ENCODE data around the gene C14orf93. TPM values are rescaled to one million over a fixed set of nuclear protein-coding genes. Genes with fewer than 3 reads are reported as not detected.
A peak's percentile ranks its signal among the peaks of the same experiment; 100 is the strongest.

C14orf93 gene
- total and polyA plus RNA-seq, 9 of the 15 experiments (the other 6 are each of a cell fraction or from before 2014, with no cell fraction given): 2.2 to 22.4 (median 16.1) TPM

DNA sequence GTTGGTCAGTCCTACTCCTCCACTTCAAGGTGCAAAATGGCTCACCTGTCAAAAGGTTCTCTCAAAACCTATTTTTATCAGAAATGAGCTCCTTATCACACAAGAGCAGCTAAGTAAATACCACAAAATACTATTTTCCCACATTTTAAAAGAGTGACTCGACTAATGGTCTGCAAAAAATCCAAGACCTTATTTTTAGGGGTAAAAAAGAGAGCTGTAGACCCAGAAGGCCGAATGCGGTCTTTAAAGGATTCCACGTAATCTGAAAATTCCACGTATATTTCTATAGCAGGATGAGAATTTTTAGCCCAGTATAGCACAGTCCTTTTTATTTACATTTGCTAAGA is 3.8 kb downstream of the C14orf93 start:
- H3K79me2 ChIP-seq (ENCODE audit: control insufficient read depth, insufficient read depth, low read length): peaks cover 43% of the 10 kb centered on the region
- 6% methylated on average over 5 of the region's 5 CpGs for WGBS (ENCODE audit: insufficient coverage, low coverage, missing lambda C conversion rate)
- no TSS peak for BruUV-seq (replicated peaks)
- peak overlapping the region; percentile 97 for H3K27ac ChIP-seq (ENCODE audit: extremely low read depth, low read depth, low read length)
- no peaks in the 10 kb centered on the region for H3K9me1 ChIP-seq (ENCODE audit: control insufficient read depth, insufficient read depth, low read length)
- H3K27me3 ChIP-seq (ENCODE audit: control insufficient read depth in 2 of 2, insufficient read depth in 2 of 2, low read length in 2 of 2): no peaks in the 10 kb centered on the region
- in situ Hi-C loops (cut with MboI): no loop called here
- no peaks in the 10 kb centered on the region for H3K9me3 ChIP-seq (replicated peaks; ENCODE audit: control insufficient read depth, insufficient read depth, low read depth, low read length)
- H3K4me3 ChIP-seq: peak overlapping the region; percentile 43
- H3K4me2 ChIP-seq (ENCODE audit: insufficient read depth, low read length): peak overlapping the region; percentile 84
- peak overlapping the region; percentile 82 for H2AFZ ChIP-seq (ENCODE audit: low read depth, low read length)
- POLR2A ChIA-PET: interaction anchor here (0.6 to 4.0 kb wide), 25 partner anchors 10 to 430 kb away, joined by 3 to 81 read pairs (median 6); partner anchors contain the start of genes ACIN1, C14orf119, CDH24 and PRMT5
- intact Hi-C loops (cut with micrococcal nuclease): no loop called here
- CTCF ChIA-PET (ENCODE audit: low intra/inter-chr PET ratio): interaction anchor here (1.5 kb wide), 1 partner anchor 50 kb away, joined by 3 read pairs; no protein-coding TSS in a partner anchor
- FAIRE-seq (no peak), ATAC-seq (no peak), DNase-seq (ENCODE audit: extremely low read depth in 1 of 4, low spot score in 3 of 4) (peak in 1 of 4 experiments; percentile 55)
- H3K9ac ChIP-seq (ENCODE audit: insufficient read depth in 1 of 2, low read depth in 2 of 2, low read length in 2 of 2): peak overlapping the region; percentile 92 to 99; a peak in 3 of 4 replicates
- peaks cover 18 to 29% of the 10 kb centered on the region in 2 experiments for H3K4me1 ChIP-seq (replicated peaks in 1 of 2; ENCODE audit: control insufficient read depth in 2 of 2, insufficient read depth in 2 of 2, low read length in 2 of 2)
- H4K20me1 ChIP-seq (replicated peaks; ENCODE audit: control insufficient read depth, insufficient read depth, low read length): no peaks in the 10 kb centered on the region
- no peaks in the 10 kb centered on the region for H3K36me3 ChIP-seq (ENCODE audit: control insufficient read depth, insufficient read depth, low read length)
- TF ChIP-seq GABPA (tag; conservative IDR thresholded peaks at IDR 0.05; ENCODE audit: low read depth): no peak
- no peak for TF ChIP-seq TARDBP (IDR thresholded peaks at IDR 0.05)
- TF ChIP-seq TFAM (CRISPR knock-in tag; conservative IDR thresholded peaks at IDR 0.05): no peak
- TF ChIP-seq MTA2 (IDR thresholded peaks at IDR 0.05; ENCODE audit: low read depth): 0 out of 2 replicates have a peak, but pooled peaks have one; percentile 32
- no peak for TF ChIP-seq KAT7 (CRISPR knock-in tag; IDR thresholded peaks at IDR 0.05; ENCODE audit: borderline replicate concordance)
- TF ChIP-seq, protein P1, sequence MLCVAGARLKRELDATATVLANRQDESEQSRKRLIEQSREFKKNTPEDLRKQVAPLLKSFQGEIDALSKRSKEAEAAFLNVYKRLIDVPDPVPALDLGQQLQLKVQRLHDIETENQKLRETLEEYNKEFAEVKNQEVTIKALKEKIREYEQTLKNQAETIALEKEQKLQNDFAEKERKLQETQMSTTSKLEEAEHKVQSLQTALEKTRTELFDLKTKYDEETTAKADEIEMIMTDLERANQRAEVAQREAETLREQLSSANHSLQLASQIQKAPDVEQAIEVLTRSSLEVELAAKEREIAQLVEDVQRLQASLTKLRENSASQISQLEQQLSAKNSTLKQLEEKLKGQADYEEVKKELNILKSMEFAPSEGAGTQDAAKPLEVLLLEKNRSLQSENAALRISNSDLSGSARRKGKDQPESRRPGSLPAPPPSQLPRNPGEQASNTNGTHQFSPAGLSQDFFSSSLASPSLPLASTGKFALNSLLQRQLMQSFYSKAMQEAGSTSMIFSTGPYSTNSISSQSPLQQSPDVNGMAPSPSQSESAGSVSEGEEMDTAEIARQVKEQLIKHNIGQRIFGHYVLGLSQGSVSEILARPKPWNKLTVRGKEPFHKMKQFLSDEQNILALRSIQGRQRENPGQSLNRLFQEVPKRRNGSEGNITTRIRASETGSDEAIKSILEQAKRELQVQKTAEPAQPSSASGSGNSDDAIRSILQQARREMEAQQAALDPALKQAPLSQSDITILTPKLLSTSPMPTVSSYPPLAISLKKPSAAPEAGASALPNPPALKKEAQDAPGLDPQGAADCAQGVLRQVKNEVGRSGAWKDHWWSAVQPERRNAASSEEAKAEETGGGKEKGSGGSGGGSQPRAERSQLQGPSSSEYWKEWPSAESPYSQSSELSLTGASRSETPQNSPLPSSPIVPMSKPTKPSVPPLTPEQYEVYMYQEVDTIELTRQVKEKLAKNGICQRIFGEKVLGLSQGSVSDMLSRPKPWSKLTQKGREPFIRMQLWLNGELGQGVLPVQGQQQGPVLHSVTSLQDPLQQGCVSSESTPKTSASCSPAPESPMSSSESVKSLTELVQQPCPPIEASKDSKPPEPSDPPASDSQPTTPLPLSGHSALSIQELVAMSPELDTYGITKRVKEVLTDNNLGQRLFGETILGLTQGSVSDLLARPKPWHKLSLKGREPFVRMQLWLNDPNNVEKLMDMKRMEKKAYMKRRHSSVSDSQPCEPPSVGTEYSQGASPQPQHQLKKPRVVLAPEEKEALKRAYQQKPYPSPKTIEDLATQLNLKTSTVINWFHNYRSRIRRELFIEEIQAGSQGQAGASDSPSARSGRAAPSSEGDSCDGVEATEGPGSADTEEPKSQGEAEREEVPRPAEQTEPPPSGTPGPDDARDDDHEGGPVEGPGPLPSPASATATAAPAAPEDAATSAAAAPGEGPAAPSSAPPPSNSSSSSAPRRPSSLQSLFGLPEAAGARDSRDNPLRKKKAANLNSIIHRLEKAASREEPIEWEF (CRISPR knock-in tag; IDR thresholded peaks at IDR 0.05): no peak
- no peak for TF ChIP-seq FUS (optimal IDR thresholded peaks at IDR 0.05; ENCODE audit: low read depth, low read length)
- no peak for TF ChIP-seq THRB (CRISPR knock-in tag; conservative IDR thresholded peaks at IDR 0.05)
- no peak for TF ChIP-seq ZNF695 (CRISPR knock-in tag; IDR thresholded peaks at IDR 0.05)
- TF ChIP-seq SMARCA4 (IDR thresholded peaks at IDR 0.05): 0 out of 2 replicates have a peak, but pooled peaks have one; percentile 50
- 0 out of 2 replicates have a peak, but pooled peaks have one; percentile 14 for TF ChIP-seq ZNF766 (CRISPR knock-in tag; conservative IDR thresholded peaks at IDR 0.05)
- TF ChIP-seq ZNF764 (CRISPR knock-in tag; IDR thresholded peaks at IDR 0.05; ENCODE audit: low read depth): no peak
- no peak for TF ChIP-seq PHB2 (IDR thresholded peaks at IDR 0.05; ENCODE audit: low read depth)
- TF ChIP-seq, protein P2, sequence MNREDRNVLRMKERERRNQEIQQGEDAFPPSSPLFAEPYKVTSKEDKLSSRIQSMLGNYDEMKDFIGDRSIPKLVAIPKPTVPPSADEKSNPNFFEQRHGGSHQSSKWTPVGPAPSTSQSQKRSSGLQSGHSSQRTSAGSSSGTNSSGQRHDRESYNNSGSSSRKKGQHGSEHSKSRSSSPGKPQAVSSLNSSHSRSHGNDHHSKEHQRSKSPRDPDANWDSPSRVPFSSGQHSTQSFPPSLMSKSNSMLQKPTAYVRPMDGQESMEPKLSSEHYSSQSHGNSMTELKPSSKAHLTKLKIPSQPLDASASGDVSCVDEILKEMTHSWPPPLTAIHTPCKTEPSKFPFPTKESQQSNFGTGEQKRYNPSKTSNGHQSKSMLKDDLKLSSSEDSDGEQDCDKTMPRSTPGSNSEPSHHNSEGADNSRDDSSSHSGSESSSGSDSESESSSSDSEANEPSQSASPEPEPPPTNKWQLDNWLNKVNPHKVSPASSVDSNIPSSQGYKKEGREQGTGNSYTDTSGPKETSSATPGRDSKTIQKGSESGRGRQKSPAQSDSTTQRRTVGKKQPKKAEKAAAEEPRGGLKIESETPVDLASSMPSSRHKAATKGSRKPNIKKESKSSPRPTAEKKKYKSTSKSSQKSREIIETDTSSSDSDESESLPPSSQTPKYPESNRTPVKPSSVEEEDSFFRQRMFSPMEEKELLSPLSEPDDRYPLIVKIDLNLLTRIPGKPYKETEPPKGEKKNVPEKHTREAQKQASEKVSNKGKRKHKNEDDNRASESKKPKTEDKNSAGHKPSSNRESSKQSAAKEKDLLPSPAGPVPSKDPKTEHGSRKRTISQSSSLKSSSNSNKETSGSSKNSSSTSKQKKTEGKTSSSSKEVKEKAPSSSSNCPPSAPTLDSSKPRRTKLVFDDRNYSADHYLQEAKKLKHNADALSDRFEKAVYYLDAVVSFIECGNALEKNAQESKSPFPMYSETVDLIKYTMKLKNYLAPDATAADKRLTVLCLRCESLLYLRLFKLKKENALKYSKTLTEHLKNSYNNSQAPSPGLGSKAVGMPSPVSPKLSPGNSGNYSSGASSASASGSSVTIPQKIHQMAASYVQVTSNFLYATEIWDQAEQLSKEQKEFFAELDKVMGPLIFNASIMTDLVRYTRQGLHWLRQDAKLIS (CRISPR knock-in tag; IDR thresholded peaks at IDR 0.05): no peak
